Measurements from ENCODE around the gene LANCL1. TPM values are rescaled to one million over a fixed set of nuclear protein-coding genes. Genes with fewer than 3 reads are reported as not detected.

LANCL1 gene
- total RNA-seq, 1 experiment from 2014 or later, result 49.9 TPM

- Mint-ChIP-seq H3K4me3 (no peak overlapping the region), H3K4me1 (no peaks in the 10 kb centered on the region), H3K9me3 (no peaks in the 10 kb centered on the region), H3K27ac (no peak overlapping the region), H3K36me3 (ENCODE audit: insufficient read depth in 1 of 3, low read depth in 3 of 3) (peaks cover 4 to 30% (median 21%) of the 10 kb centered on the region in 3 experiments; a peak in 6 of 7 replicates), H3K27me3 (ENCODE audit: low read depth) (no peaks in the 10 kb centered on the region)
- Histone ChIP-seq H3K79me1 (ENCODE audit: insufficient read depth, low read depth, low read length, poor library complexity, severe bottlenecking) (no peaks in the 10 kb centered on the region), H3K4me1 (ENCODE audit: insufficient read depth, low read length) (no peaks in the 10 kb centered on the region), H2AK5ac (ENCODE audit: insufficient read length, low read length) (no peak overlapping the region), H4K5ac (ENCODE audit: insufficient read length, low read depth, low read length) (no peak overlapping the region), H3K56ac (ENCODE audit: insufficient read length, low read depth, low read length) (no peak overlapping the region), H2BK5ac (ENCODE audit: insufficient read length, low read length) (no peak overlapping the region), H4K20me1 (ENCODE audit: control insufficient read depth, insufficient read depth, insufficient read length) (no peaks in the 10 kb centered on the region), H2BK120ac (ENCODE audit: low read depth, low read length, poor library complexity, severe bottlenecking) (no peak overlapping the region), H3K27me3 (ENCODE audit: insufficient read depth, low read length) (no peaks in the 10 kb centered on the region), H3K9me3 (ENCODE audit: control insufficient read depth, low read depth, low read length) (no peaks in the 10 kb centered on the region), H3K14ac (ENCODE audit: insufficient read depth, low read length) (no peak overlapping the region), H2BK12ac (ENCODE audit: insufficient read length, low read depth, low read length) (no peak overlapping the region), H3K23me2 (ENCODE audit: insufficient read length, low read depth, low read length, poor library complexity, severe bottlenecking) (no peaks in the 10 kb centered on the region), H2AFZ (ENCODE audit: low read length) (no peak overlapping the region), H3T11ph (ENCODE audit: low read length) (no peak overlapping the region), H3K4ac (ENCODE audit: low read depth, low read length) (no peak overlapping the region), H3K9ac (ENCODE audit: extremely low read depth, insufficient read length, low read length) (no peak overlapping the region), H3K79me2 (ENCODE audit: insufficient read depth, low read length) (no peaks in the 10 kb centered on the region), H4K8ac (replicated peaks; ENCODE audit: insufficient read length, low read depth, low read length) (no peak overlapping the region), H3K23ac (ENCODE audit: insufficient read length, low read depth, low read length) (no peak overlapping the region), H3K4me2 (ENCODE audit: insufficient read depth, insufficient read length, low read length) (no peak overlapping the region), H3K27ac (ENCODE audit: insufficient read length, low read depth, low read length) (no peak overlapping the region), H3K18ac (ENCODE audit: insufficient read length, low read depth, low read length) (no peak overlapping the region), H2BK15ac (ENCODE audit: low read depth, low read length) (no peak overlapping the region), H2BK20ac (ENCODE audit: low read depth, low read length, poor library complexity, severe bottlenecking) (no peak overlapping the region), H4K91ac (ENCODE audit: insufficient read length, low read depth, low read length) (no peak overlapping the region)
- TF ChIP-seq CTCF (conservative IDR thresholded peaks at IDR 0.05), result no peak
- WGBS (ENCODE audit: extremely low coverage, insufficient read length, low lambda C conversion rate), result no CpG with 5 or more reads among the region's 5 CpGs
- no peak for DNase-seq
These were observed 16.7 kb downstream of the LANCL1 start for GRCh38 chr2:210459880-210460279.

All from H9 (cell line).